ENCODE data around the gene NFYB. TPM values are rescaled to one million over a fixed set of nuclear protein-coding genes. Genes with fewer than 3 reads are reported as not detected.

NFYB gene
- 10 to 100 TPM; 16.5 to 35.1 (median 21.4) TPM for total RNA-seq

DNA sequence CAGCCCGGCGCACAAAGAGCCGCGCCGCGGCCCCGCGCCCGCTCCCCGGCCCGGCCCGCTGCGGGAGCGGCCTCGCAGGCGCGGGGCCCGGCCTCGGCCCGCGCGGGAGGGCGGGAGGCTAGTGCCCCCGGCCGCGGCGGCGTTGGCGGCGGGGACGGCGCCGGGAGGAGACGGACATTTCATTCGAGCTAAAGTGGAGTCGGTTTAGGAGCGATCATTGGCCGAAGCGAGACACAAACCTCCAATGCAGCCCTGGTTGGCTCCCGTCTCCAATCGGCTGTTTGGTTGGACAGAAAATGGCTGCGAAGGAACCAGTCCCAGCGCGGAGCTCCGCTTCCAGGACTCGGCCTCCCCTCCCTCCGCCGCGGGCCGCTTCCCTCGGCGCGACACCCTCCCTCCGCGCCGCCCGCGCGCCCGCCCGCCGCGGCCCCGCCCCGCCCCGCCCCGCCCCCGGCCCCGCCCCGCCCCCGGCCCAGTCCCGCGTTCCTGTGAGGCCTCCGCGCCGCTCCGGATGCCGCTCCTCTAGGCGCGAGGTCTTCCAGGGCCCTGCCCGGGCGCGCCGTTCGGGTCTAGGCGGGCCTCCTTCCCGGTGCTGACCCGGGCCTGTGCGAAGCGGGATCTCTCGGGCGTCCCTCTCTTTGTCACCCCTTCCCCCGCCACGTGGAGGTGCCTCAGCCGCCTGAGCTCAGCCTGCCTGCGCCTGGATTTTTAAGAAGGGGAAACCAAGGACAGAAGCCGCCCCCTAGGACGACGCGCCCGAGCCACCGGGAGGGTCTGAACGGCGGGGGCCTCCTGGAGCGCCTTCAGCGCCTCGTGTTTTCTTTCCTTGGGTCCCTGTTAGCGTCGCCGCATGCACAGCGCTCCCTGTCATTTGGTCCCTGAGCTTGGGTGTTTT is at the start of gene NFYB:
Gene NFYB (minus strand): TSS at position 309 of the 895 bp plus-strand sequence. CDS start 2,757 bp downstream, outside the sequence.
- peak; percentile 97 for DNase-seq
- TF ChIP-seq CTCF (IDR thresholded peaks at IDR 0.05 in 4 of 5, conservative IDR thresholded peaks at IDR 0.05 in 1 of 5): no peak
- peak; percentile 58 to 72 for TF ChIP-seq POLR2A (IDR thresholded peaks at IDR 0.05)
- no peaks in the 10 kb centered on the region for H3K9me3 ChIP-seq
- peak; percentile 99 for ATAC-seq
- H3K36me3 ChIP-seq: peaks cover 0 to 15% of the 10 kb centered on the region in 2 donors
- peaks cover 30 to 35% of the 10 kb centered on the region in 2 donors for H3K4me1 ChIP-seq
- intact Hi-C loops (cut with DNase I; ENCODE audit: low total_unique reads): loop anchor here (1.0 to 2.0 kb wide), 4 partner anchors 74 to 208 kb away; partner anchors contain the start of genes HCFC2 and HSP90B1
- peak within 1 kb of the TSS; percentile 64 to 78 (median 70) for H3K4me3 ChIP-seq
- peak within 1 kb of the TSS; percentile 87 to 93 (median 90) for H3K27ac ChIP-seq
- in situ Hi-C loops (cut with MboI; ENCODE audit: low sequenced_read_pairs in 4 of 4): no loop called here
- no peaks in the 10 kb centered on the region for H3K27me3 ChIP-seq

- DNase-seq: no peak
- in situ Hi-C loops (cut with MboI; ENCODE audit: low sequenced_read_pairs in 4 of 4) (loop anchor here in 2 of 4 donors (25.0 kb wide), 1 partner anchor 1200 kb away; no protein-coding TSS in a partner anchor), intact Hi-C loops (cut with DNase I; ENCODE audit: low total_unique reads) (no loop called here)
- no peaks in the 10 kb centered on the region for H3K4me1 ChIP-seq
- no peaks in the 10 kb centered on the region for H3K36me3 ChIP-seq
- no peak overlapping the region for H3K27ac ChIP-seq
- no peaks in the 10 kb centered on the region for H3K27me3 ChIP-seq
- peaks cover 0 to 9% (median 8%) of the 10 kb centered on the region in 3 donors for H3K9me3 ChIP-seq
- ATAC-seq: no peak
- no peak overlapping the region for H3K4me3 ChIP-seq
- TF ChIP-seq CTCF (IDR thresholded peaks at IDR 0.05 in 4 of 5, conservative IDR thresholded peaks at IDR 0.05 in 1 of 5) (no peak), POLR2A (IDR thresholded peaks at IDR 0.05) (no peak)
Observed at GRCh38 chr12:104187446-104188155, 49.6 kb upstream of the NFYB start.

DNA sequence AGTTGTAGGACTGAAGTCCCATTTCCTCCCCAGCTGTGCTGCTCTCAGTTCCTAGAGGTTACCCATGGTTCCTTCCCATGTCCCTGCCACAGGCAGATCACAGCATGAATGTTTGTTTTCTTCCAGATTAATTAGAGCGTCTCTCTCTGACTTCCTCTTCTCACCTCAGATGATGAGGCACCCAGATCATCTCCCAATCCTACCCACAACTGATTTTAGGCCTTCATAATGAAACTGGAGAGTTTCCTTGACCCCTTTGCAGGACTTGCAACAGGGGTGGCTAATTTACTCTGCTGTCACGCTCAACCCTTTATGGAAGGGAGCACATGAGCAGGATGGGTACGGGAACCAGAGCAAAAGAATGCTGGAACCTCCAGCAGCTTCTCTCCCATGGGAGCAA is 45.4 kb upstream of the NFYB start:
- TF ChIP-seq CTCF (IDR thresholded peaks at IDR 0.05 in 4 of 5, conservative IDR thresholded peaks at IDR 0.05 in 1 of 5) (no peak), POLR2A (IDR thresholded peaks at IDR 0.05) (no peak)
- no peaks in the 10 kb centered on the region for H3K36me3 ChIP-seq
- intact Hi-C loops (cut with DNase I; ENCODE audit: low total_unique reads) (no loop called here), in situ Hi-C loops (cut with MboI; ENCODE audit: low sequenced_read_pairs in 4 of 4) (loop anchor here in 2 of 4 donors (25.0 kb wide), 1 partner anchor 1204 kb away; no protein-coding TSS in a partner anchor)
- no peak overlapping the region for H3K4me3 ChIP-seq
- peaks cover 0 to 6% of the 10 kb centered on the region in 2 donors for H3K4me1 ChIP-seq
- H3K27ac ChIP-seq: peak overlapping the region in 2 of 4 donors; percentile 13 to 31
- DNase-seq: no peak
- ATAC-seq: no peak
- H3K9me3 ChIP-seq: peaks cover 0 to 9% (median 8%) of the 10 kb centered on the region in 3 donors
- no peaks in the 10 kb centered on the region for H3K27me3 ChIP-seq

GRCh38 chr12:104182621-104183378 is 44.8 kb upstream of the NFYB start:
- DNase-seq: no peak
- intact Hi-C loops (cut with DNase I; ENCODE audit: low total_unique reads): no loop called here
- peaks cover 0 to 9% (median 8%) of the 10 kb centered on the region in 3 donors for H3K9me3 ChIP-seq
- ATAC-seq: no peak
- TF ChIP-seq CTCF (IDR thresholded peaks at IDR 0.05 in 4 of 5, conservative IDR thresholded peaks at IDR 0.05 in 1 of 5): no peak
- TF ChIP-seq POLR2A (IDR thresholded peaks at IDR 0.05): no peak
- H3K4me1 ChIP-seq: peaks cover 5 to 6% of the 10 kb centered on the region in 2 donors
- H3K27ac ChIP-seq: peak overlapping the region; percentile 15 to 63 (median 44)
- no peaks in the 10 kb centered on the region for H3K27me3 ChIP-seq
- in situ Hi-C loops (cut with MboI; ENCODE audit: low sequenced_read_pairs in 4 of 4): loop anchor here in 2 of 4 donors (25.0 kb wide), 1 partner anchor 1205 kb away; no protein-coding TSS in a partner anchor
- H3K36me3 ChIP-seq: no peaks in the 10 kb centered on the region
- no peak overlapping the region for H3K4me3 ChIP-seq

Data from gastrocnemius medialis (tissue), 4 donors.